Endothelial cell (in vitro differentiated cells): ENCODE measurements around the gene CSNK1G2. TPM values are rescaled to one million over a fixed set of nuclear protein-coding genes. Genes with fewer than 3 reads are reported as not detected.

Source experiments
- DNase-seq: peaks from one replicate; pipeline ENCODE4 v3.0.0; 2021; ENCODE audit warnings: low spot score
- H3K27ac Mint-ChIP-seq: one replicate; pipeline ENCODE4 v1.8.0; 2021; ENCODE audit warnings: mixed read lengths, inconsistent platforms; ENCODE audit not compliant: unreplicated experiment
- H3K27me3 Mint-ChIP-seq: one replicate; pipeline ENCODE4 v1.8.0; 2021; ENCODE audit warnings: mild to moderate bottlenecking, moderate library complexity, mixed read lengths, inconsistent platforms; ENCODE audit not compliant: unreplicated experiment
- H3K36me3 Mint-ChIP-seq: one replicate; pipeline ENCODE4 v1.8.0; 2021; ENCODE audit warnings: mild to moderate bottlenecking, low read depth, mixed read lengths, inconsistent platforms; ENCODE audit not compliant: unreplicated experiment
- H3K4me1 Mint-ChIP-seq: one replicate; pipeline ENCODE4 v1.8.0; 2021; ENCODE audit warnings: mild to moderate bottlenecking, mixed read lengths, inconsistent platforms; ENCODE audit not compliant: unreplicated experiment
- H3K4me3 Mint-ChIP-seq: one replicate; pipeline ENCODE4 v1.8.0; 2021; ENCODE audit warnings: mild to moderate bottlenecking, mixed read lengths, inconsistent platforms; ENCODE audit not compliant: unreplicated experiment
- H3K9me3 Mint-ChIP-seq: one replicate; pipeline ENCODE4 v1.8.0; 2021; ENCODE audit warnings: mixed read lengths, inconsistent platforms; ENCODE audit not compliant: unreplicated experiment
- total RNA-seq: library from RNA; stranded (reverse); fragmentation: NEBNext Ultra II Directional; extraction: Animal tissue kit (Norgen Biotek cat#: 25700); gene quantifications from one replicate; pipeline ENCODE4 v1.2.1, GENCODE V29; 2021; ENCODE audit not compliant: unreplicated experiment
- TF ChIP-seq, protein P1 (sequence below): fragments of 200-600 bp; sonication (generic); IDR thresholded peaks from one replicate; pipeline ENCODE4 v1.5.0; 2021; ENCODE audit warnings: antibody characterized with exemption; ENCODE audit not compliant: unreplicated experiment

Gene CSNK1G2
- total RNA-seq, 1 donor from 2014 or later: 110 TPM

DNA sequence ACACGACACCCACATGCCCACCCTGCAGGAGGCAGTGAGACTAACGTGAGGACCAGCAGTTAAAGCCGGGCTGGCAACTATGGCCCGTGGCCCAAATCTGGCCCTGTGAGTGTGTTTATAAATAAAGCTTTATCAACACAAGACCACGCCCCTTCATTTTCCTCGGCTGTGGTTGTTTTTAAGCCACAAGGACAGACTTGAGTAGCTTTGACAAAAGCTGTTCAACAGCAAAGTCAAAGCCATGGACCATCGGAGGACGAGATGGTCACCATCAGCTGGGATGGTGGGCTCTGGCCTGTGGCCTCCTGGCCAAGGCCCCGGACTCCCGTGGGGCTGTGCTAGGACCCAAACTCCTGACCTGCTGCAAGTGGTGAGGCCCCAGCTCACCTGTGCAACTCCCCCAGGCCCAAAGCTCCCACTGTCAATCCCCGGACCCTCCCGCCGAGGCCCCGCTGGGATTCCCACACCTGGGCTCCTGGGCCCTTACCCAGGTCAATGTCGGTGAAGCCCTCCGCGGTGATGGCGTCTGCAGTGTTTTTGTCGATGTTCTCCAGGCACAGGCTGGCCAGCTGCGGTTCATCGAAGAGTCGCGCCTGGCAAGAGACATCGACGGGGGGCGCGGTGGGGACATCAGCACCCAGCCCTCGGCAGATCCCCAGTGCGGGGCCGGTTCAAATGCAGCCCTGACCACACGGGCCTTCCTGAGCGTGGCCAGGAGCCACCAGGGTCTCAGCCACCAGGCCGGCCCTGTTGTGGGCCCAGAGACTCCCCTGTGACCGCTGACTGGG, 49.5 kb downstream of the CSNK1G2 start:
- TF ChIP-seq, protein P1, sequence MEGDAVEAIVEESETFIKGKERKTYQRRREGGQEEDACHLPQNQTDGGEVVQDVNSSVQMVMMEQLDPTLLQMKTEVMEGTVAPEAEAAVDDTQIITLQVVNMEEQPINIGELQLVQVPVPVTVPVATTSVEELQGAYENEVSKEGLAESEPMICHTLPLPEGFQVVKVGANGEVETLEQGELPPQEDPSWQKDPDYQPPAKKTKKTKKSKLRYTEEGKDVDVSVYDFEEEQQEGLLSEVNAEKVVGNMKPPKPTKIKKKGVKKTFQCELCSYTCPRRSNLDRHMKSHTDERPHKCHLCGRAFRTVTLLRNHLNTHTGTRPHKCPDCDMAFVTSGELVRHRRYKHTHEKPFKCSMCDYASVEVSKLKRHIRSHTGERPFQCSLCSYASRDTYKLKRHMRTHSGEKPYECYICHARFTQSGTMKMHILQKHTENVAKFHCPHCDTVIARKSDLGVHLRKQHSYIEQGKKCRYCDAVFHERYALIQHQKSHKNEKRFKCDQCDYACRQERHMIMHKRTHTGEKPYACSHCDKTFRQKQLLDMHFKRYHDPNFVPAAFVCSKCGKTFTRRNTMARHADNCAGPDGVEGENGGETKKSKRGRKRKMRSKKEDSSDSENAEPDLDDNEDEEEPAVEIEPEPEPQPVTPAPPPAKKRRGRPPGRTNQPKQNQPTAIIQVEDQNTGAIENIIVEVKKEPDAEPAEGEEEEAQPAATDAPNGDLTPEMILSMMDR: no peak
- Mint-ChIP-seq H3K9me3 (no peaks in the 10 kb centered on the region), H3K27me3 (peaks cover 3% of the 10 kb centered on the region), H3K4me1 (no peaks in the 10 kb centered on the region), H3K36me3 (peaks cover 7% of the 10 kb centered on the region), H3K4me3 (no peak overlapping the region), H3K27ac (no peak overlapping the region)
- no peak for DNase-seq

DNA sequence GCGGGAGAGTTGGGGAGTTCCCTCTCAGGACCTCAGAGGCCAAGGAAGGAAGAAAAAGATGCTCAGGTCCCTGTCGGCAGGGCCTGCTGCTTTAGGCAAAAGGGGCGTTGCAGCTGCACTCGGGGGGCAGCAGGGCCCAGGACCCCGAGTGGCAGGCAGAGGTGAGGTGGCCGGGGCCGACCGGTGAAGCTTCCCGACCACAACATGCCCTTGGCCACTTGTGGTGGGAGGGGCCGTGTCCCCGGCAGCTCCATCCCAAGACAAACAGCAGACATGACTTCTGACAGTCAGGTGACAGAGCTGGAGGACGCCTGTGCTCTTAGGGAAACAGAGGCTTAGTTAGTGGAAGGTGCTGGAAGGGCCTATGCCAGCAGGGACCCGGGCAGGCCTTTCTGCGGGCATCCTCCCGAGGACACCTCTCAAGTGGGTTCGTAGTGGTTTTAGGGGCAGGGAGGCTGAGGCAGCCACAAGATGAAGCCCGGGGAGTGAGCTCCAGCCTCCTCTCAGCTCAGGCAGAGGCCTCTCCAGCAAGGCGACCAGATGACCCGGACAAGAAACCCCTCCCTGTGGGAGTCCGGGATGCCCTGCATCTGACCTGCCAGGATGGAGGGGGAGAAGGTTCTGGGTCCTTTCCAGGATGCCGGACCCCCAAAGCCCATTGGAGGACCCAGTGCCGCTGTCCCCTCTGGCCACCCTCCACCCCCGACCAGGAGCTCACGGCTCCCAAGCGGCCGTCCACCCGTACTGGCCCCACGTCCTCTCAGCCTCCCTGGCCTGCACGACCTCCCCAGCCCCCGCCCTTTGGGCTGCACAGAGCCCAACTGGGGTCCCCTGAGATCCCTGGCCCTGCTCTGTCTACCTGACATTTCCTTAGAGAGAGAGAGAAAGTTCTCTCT, 50.3 kb downstream of the CSNK1G2 start:
- no peaks in the 10 kb centered on the region for H3K4me1 Mint-ChIP-seq
- no peak overlapping the region for H3K4me3 Mint-ChIP-seq
- H3K27me3 Mint-ChIP-seq: peaks cover 5% of the 10 kb centered on the region
- no peaks in the 10 kb centered on the region for H3K9me3 Mint-ChIP-seq
- H3K36me3 Mint-ChIP-seq: peaks cover 13% of the 10 kb centered on the region
- no peak for DNase-seq
- no peak overlapping the region for H3K27ac Mint-ChIP-seq
- TF ChIP-seq, protein P1: no peak

DNA sequence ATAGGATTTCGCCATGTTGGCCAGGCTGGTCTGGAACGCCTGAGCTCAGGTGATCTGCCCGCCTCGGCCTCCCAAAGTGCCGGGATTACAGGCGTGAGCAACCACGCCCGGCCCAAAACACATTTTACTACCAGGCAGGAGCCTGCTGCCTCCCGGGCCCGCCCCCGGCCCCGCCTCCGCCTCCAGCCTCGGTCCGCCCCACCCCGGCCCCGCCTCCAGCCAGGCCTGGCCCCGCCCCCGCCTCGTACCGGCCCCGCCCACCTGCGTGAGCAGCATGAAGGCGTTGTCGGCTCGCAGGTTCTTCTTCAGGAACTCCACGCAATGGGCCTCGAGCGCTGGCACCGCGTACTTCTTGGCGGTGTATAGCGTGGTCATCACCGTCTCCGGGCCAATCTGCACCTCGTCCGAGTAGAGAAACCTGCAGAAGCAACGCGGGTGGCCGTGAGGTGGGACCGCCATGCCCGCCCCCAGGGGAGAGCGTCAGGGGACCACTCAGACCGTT, 51.8 kb downstream of the CSNK1G2 start:
- peaks cover 9% of the 10 kb centered on the region for H3K27me3 Mint-ChIP-seq
- H3K27ac Mint-ChIP-seq: no peak overlapping the region
- no peaks in the 10 kb centered on the region for H3K9me3 Mint-ChIP-seq
- no peak overlapping the region for H3K4me3 Mint-ChIP-seq
- TF ChIP-seq, protein P1: no peak
- peaks cover 20% of the 10 kb centered on the region for H3K36me3 Mint-ChIP-seq
- H3K4me1 Mint-ChIP-seq: no peaks in the 10 kb centered on the region
- no peak for DNase-seq

DNA sequence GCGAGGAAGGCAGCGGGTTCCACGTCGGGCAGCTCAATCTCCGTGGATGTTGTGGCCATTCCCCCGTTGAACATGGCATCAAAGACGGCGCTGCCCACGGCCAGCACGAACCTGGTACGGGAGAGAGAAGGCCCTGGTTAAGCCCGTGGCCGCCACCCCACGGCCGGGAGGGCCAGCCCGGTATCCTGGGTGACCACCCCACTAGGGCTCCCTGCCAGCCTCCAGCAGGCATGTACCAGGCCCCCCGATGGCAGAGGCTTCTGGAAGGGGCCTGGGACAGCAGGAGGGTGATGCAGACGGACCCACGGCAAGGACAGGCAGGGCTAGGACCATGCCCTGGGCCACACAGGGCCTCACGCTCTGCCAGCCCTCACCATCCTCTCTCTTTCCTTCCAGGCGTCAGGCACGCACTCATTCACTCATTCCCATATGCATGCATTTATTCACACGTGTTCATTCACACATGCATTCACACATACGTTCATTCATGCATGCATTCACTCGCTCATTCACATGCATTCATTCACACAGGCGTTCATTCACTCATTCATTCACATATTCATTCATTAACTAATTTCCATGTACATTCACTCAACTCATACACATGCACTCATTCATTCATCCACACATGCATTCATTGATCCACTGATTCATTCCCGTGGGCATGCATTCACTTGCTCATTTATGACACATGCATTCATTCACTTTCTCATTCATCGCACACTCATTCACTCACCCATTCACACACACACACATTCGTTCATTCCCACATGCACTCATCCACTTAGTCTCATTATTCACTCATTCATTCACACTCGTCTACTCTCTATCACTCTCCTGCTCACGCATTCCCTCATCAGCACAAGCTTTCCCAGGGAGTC, 56.6 kb downstream of the CSNK1G2 start:
- no peak for DNase-seq
- Mint-ChIP-seq H3K27ac (peak overlapping the region; percentile 7), H3K4me3 (peak overlapping the region; percentile 48), H3K36me3 (peaks cover 23% of the 10 kb centered on the region), H3K4me1 (no peaks in the 10 kb centered on the region), H3K9me3 (no peaks in the 10 kb centered on the region), H3K27me3 (peaks cover 8% of the 10 kb centered on the region)
- TF ChIP-seq, protein P1: no peak
